ENCODE results near the gene OLFM1.
"Not testable (repeated sequence)": the region's sequence is repeated elsewhere in the genome, so short reads cannot be mapped to it uniquely, and the experiment has no call there.

OLFM1 gene

GRCh38 chr9:135105938-135106491, 18.5 kb downstream of the OLFM1 start:
- FAIRE-seq (no peak), DNase-seq (ENCODE audit: low spot score) (no peak)

GRCh38 chr9:135106551-135107270, 19.2 kb downstream of the OLFM1 start:
- FAIRE-seq (no peak), DNase-seq (ENCODE audit: low spot score) (no peak)

- FAIRE-seq (no peak), DNase-seq (ENCODE audit: low spot score) (no peak)
Observed at GRCh38 chr9:135107581-135108235, 20.2 kb downstream of the OLFM1 start.

- no peak for FAIRE-seq
- no peak for DNase-seq (ENCODE audit: low spot score)
Observed at GRCh38 chr9:135108831-135109510, 21.5 kb downstream of the OLFM1 start.

- no peak for DNase-seq (ENCODE audit: low spot score)
- FAIRE-seq = no peak
Observed at GRCh38 chr9:135109650-135110049, 22.2 kb downstream of the OLFM1 start.

GRCh38 chr9:135110416-135110815, 22.9 kb downstream of the OLFM1 start:
- DNase-seq (ENCODE audit: low spot score) (no peak), FAIRE-seq (no peak)

- not testable (repeated sequence) for DNase-seq (ENCODE audit: low spot score); FAIRE-seq
Observed at GRCh38 chr9:135111600-135111999, 24.1 kb downstream of the OLFM1 start.

- no peak for FAIRE-seq
- no peak for DNase-seq (ENCODE audit: low spot score)
Observed at GRCh38 chr9:135116371-135116770, 28.9 kb downstream of the OLFM1 start.

GRCh38 chr9:135116881-135117280, 29.4 kb downstream of the OLFM1 start:
- no peak for DNase-seq (ENCODE audit: low spot score)

GRCh38 chr9:135117281-135117680, 29.8 kb downstream of the OLFM1 start:
- DNase-seq (ENCODE audit: low spot score) (no peak), FAIRE-seq (no peak)

More at GRCh38 chr9:135116881-135117280, 29.4 kb downstream of the OLFM1 start:
- FAIRE-seq = no peak

GRCh38 chr9:135119496-135120064, 32.1 kb downstream of the OLFM1 start:
- no peak for FAIRE-seq
- no peak for DNase-seq (ENCODE audit: low spot score)

GRCh38 chr9:135120249-135120648, 32.8 kb downstream of the OLFM1 start:
- DNase-seq (ENCODE audit: low spot score) (no peak), FAIRE-seq (no peak)

- FAIRE-seq = no peak
- DNase-seq (ENCODE audit: low spot score) = no peak
Observed at GRCh38 chr9:135122316-135122715, 34.8 kb downstream of the OLFM1 start.

- FAIRE-seq = no peak
- DNase-seq (ENCODE audit: low spot score) = no peak
Observed at GRCh38 chr9:135123126-135123772, 35.8 kb downstream of the OLFM1 start.

- DNase-seq (ENCODE audit: low spot score) (no peak), FAIRE-seq (no peak)
Observed at GRCh38 chr9:135123773-135124134, 36.3 kb downstream of the OLFM1 start.

GRCh38 chr9:135126451-135127187, 39.2 kb downstream of the OLFM1 start:
- no peak for DNase-seq (ENCODE audit: low spot score)
- FAIRE-seq = no peak

- DNase-seq (ENCODE audit: low spot score) (no peak), FAIRE-seq (no peak)
Observed at GRCh38 chr9:135127718-135128670, 40.5 kb downstream of the OLFM1 start.

GRCh38 chr9:135129137-135129695, 41.7 kb downstream of the OLFM1 start:
- FAIRE-seq (no peak), DNase-seq (ENCODE audit: low spot score) (no peak)
